Measurements from ENCODE around the gene C19orf25.

C19orf25 gene

DNA sequence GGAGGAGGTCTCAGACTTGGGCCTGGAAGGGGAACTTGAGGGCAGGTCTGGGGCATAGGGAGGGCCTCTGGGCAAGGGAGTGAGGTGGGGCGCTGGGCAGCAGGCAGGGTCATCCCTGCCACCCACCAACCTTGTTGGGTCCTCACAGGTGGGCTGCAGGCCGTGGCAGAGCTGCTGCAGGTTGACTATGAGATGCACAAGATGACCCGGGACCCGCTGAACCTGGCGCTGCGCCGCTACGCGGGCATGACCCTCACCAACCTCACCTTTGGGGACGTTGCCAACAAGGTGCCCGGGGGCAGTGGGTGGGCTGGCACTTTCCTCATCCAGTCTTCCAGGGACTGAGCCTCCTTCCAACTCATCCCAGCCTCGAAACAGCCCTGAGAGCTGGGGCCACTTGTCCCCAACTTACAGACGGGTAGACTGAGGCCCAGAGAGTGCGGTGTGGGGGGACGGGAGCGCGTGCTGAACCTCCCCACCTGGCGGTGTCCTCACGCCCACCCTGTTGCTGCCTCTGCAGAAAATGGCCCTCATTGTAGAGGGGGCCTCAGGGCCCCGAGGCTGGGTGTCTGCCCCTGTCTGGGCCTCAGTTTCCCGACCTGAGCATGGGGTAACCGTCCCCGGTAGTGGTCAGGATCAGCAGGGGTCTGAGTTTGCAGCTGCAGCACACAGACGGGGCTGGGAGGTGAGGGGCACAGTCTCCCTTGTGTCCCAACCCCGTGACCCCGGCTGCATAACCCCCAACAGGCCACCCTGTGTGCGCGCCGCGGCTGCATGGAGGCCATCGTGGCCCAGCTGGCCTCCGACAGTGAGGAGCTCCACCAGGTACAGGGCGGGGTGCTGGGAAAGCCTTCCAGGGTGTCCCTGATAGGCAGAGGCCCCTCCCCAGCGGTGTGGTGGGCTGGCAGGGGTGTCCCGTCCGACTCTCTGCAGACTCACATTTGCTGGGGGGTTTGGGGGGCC is 18.7 kb downstream of the C19orf25 start:
- no peak for DNase-seq

DNA sequence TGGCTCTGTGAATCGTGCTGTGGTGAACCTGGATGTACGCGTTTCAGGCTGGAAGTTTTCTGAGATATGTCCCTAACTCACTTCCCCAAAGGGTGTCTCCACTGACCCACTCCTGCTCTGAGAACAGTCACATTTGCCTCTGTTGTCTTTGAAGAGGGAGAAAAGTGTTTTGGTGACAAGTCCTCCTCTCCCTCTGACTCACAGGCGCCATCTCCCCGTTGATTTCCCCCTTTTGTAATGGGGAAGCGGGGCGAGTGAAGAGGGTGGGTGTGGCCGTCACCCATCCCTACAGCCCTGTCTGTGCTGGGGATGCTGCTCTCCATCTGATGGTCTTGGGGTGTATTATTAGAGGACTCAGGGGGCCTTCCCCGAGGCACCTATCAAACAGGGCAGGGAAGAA is 19.5 kb downstream of the C19orf25 start:
- peak in 1 of 2 donors; percentile 27 for DNase-seq

DNA sequence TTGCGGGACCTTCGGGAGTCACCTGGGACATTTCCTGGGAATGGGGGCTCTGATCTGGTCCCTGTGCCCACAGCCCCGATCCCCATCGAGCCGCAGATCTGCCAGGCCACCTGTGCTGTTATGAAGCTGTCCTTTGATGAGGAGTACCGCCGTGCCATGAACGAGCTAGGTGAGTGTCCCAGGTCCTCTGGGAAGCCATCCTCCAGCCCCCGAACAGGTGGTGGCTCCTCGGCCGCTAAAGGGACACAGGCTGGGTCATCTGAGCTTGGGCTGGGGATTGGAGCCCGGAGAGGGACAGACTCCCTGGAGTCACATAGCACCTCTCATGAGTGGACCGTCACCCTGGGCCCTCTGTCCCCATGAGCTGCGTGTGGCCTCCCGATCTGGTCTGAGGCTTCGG is 21.1 kb downstream of the C19orf25 start:
- no peak for DNase-seq

DNA sequence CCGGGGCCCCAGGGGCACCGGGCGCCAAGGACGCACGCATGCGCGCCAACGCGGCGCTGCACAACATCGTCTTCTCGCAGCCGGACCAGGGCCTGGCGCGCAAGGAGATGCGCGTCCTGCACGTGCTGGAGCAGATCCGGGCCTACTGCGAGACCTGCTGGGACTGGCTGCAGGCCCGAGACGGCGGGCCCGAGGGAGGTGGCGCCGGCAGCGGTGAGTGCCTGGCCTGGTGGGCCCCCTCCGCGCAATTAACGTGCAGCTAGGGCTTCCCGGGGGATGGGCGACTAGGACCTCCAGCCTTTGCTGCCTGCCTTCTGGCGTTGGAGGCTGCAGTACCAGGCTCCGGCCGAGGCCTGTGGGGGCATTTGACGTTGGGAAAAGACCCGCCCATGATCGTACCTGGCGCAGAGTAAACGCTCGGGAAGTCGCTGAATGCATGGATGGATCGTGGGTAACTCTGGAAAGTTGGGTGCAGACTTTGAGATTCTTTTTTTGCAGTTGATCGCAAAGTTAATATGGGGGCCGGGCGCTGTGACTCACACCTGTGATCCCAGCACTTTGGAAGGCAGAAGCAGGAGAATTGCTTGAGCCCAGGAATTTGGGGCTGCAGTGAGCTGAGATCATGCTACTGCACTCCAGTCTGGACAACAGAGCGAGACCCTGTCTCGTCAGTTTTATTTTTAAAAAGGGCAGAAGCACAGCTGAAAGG is 21.8 kb downstream of the C19orf25 start:
- no peak for DNase-seq

DNA sequence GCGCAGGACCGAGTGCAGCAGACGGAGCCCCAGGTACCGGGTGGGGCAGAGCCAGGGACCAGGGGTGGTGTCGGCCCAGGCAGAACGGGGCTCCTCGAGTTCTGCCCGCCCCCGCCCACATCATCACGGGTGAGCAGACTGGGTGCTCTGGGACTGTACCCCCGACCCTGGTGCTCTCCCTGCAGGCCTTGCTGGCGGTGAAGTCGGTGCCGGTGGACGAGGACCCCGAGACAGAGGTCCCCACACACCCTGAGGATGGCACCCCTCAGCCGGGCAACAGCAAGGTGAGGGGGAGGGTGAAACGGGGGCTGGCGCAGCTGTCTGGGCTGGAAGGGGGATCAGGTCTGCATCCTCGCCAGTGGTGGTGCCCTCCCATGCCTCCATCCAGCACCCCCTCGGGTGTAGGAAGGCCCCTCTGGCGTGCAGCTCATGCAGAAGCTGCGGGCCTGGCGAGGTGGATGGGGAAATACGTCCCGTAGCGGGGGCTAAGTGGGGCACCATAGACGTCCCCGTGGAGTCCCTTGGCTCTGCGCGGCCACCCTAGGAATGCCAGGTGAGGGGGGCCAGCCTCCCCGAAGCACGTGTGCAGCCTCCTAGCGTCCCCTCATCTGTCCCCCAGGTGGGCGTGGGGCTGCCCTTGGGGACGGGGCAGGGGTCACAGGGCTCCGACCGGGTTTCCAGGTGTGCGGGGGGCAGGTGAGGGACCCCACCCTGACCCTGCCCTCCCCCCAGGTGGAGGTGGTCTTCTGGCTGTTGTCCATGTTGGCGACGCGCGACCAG is 22.7 kb downstream of the C19orf25 start:
- DNase-seq, result no peak

DNA sequence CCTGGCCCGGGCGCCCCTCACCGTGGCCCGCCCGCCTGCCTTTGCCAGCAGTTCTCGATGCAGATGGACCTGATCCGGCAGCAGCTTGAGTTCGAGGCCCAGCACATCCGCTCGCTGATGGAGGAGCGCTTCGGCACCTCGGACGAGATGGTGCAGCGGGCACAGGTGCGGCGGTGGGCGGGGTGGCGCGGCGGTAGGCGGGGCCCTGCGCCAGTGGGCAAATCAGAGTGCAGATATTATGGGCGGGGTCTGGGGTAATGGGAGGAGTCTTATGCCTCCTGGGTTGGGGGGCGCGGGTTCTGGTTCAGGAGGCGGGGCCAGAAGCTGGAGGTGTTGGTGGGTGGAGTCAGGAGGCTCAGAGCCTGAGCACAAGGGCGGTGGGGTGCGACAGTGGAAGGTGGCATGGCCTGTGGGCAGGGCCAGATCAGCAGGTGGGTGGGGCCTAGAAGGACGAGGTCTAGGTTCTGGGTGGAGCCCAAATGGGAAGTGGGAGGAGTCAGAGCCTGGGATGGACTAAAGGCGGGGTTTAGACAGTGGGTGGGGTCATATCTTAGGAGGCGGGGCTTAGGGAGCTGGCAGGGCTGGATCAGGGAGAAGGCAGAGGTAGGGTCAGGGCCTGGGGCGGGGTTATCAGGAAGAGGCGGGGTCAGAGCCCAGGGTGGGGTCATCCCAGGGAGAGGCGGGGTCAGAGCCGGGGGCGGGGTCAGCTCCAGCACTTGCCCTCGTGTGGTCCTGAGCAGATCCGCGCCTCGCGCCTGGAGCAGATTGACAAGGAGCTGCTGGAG is 23.5 kb downstream of the C19orf25 start:
- peak; percentile 69 to 70 for DNase-seq

DNA sequence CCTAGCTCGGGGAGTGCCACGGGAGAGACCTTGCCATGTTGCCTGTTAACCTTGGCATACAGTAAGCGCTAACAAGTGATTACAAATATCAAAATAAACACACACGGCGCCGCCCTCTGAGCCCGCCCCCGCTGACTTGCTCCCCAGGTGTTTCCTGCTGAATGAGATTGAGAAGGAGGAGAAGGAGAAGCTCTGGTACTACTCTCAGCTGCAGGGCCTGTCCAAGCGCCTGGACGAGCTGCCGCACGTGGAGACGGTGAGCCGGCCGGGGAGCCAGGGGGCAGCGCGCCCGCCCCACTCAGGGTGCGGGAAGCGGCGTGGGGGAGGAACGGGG is 24.0 kb downstream of the C19orf25 start:
- DNase-seq, result no peak

DNA sequence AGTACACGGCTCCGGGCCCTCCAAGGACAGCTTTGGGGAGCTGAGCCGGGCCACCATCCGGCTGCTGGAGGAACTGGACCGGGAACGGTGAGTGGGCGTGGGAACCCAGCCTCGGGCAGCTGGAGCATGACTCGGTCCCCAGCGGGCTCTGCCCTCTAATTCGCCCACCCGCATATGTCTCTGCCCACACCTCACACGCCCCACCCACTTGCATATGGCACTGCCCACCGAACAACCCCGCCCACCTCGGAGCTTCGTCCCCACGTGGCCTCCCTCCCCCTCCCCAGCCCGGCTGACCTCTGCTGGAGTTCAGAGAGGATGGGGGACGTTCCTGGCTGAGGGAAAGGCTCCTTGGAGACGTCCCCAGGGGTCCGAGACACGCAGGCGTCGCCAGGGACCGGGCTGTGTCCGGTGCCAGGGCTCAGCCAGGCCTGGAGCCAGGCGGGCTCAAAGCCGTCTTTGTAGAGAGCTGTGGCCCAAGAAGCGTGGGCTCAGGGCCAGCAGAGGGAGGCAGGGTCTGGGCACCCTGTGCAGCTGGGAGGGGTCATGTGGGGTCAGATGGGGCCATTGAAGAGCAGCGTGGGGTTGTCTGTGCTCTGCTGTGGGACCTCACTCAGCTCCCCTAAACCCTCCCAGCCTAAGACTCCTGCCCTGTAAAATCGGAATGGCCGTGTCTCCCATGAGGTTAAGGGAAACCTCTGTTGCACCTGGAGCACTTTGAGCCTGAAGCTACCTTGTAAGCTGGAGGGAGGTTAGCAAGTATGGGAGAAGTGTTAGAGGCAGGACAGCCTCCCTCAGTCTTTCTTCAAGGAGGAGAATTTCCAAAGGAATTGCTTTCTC is 25.3 kb downstream of the C19orf25 start:
- DNase-seq, result no peak

DNA sequence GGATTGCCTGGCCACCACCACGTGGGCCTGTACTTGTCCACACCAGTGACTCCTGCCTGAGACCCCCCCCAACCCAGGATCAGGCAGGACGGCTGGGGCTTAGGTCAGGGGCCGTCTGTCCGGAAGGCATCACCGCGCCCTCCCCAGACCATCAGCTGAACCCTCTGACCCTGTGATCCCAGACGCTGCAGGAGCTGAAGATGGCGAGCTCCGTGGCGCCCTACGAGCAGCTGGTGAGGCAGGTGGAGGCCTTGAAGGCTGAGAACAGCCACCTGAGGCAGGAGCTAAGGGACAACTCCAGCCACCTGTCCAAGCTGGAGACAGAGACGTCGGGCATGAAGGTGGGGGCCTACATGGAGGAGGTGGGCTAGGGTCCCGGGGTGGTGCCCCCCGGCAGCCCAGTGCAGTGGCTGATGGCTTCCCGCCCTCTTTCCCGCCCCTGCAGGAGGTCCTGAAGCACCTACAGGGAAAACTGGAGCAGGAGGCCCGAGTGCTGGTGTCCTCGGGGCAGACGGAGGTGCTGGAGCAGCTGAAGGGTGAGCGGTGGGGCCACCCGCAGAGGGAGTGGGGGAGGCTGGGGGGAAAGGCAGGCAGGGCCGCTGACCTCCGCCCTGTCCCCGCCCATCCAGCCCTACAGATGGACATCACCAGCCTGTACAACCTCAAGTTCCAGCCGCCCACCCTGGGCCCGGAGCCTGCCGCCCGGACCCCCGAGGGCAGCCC is 26.1 kb downstream of the C19orf25 start:
- no peak for DNase-seq

DNA sequence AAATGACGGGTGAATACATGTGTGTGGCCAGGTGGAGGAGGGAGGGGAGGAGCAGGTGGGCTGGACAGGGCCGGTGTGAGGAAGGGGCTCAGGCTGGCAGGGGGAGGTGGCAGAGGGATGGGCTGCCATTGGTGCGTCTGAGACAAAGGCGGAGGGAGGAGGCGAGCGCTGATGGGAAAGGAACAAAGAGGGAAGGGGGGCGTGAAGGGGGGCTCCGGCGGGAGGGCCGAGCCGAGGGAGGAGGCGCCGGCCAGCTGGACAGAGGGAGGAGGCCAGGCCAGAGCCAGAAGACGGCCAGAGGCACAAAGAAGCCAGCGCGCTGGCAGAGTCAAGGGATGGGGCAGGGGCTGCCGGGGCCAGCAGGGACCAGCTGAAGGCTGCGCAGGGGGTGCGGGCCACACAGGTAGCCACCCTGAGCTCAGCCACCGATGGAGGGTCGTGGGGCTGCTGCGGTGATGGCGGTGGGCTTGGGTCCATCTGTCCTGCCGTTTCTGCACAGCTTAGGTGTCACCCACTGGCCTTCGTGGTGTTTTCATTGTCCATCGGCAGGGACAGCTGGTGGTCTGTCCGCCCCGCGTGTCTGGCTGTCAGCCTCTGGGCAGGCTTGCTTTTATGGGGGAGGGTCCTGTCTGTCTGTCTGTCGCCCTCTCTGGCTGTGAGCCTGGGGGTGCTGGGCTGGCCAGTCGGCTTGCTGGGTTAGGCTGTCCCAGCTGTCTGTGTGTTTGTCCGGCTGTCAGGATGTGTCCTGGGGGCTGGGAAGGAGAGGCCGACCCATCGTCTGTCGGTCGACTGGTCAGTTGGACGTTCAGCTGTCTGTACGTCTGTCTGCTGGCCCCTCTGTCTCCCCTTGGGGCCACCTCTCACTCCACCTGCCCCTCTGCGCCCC is 26.9 kb downstream of the C19orf25 start:
- no peak for DNase-seq

DNA sequence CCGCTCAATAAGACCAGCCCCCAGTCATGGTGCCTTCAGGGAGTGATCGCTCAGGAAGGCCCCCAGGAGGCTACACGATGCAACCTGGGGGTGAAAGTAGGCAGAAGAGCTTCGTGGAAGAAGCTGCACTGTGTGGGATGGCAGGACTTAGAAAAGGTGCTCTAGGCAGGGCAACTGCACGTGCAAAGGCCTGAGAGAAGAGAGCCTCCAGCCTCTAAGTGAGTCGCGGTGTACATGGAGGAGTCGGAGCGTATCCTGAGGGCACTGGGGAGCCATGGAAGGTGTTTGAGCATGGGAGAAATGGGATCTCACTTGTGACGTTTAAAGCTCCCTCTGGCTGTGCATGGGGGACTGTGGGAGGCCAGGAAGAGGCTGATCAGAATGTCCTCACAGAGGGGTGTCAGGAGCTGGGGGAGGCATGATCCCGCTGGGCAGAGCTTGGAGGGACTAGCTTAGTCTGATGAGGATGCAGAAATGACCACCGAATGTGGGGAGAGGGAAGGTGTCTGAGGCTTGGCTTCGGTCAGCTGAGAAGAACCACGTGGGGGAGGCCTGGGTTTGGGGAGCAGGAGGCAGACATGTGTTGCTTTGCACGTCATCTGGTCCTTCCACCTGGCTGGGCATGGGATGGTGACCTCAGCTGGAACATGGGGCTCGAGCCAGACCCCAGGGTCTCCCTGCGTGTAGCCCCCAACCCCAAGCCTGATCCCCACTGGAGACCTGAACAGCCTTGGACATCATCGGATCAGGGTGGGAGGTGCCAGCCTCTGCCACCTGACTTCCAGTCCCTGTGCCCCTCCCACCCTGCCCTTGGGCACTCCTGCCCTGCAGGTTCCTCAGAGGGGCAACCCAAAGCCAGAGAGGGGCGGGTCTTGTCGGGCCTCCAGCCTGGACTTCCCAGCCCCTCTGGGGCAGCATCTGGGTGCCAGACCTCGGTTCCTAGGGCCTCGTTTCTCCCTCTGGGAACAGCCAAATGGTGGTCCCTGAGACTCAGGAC is 28.0 kb downstream of the C19orf25 start:
- no peak for DNase-seq

DNA sequence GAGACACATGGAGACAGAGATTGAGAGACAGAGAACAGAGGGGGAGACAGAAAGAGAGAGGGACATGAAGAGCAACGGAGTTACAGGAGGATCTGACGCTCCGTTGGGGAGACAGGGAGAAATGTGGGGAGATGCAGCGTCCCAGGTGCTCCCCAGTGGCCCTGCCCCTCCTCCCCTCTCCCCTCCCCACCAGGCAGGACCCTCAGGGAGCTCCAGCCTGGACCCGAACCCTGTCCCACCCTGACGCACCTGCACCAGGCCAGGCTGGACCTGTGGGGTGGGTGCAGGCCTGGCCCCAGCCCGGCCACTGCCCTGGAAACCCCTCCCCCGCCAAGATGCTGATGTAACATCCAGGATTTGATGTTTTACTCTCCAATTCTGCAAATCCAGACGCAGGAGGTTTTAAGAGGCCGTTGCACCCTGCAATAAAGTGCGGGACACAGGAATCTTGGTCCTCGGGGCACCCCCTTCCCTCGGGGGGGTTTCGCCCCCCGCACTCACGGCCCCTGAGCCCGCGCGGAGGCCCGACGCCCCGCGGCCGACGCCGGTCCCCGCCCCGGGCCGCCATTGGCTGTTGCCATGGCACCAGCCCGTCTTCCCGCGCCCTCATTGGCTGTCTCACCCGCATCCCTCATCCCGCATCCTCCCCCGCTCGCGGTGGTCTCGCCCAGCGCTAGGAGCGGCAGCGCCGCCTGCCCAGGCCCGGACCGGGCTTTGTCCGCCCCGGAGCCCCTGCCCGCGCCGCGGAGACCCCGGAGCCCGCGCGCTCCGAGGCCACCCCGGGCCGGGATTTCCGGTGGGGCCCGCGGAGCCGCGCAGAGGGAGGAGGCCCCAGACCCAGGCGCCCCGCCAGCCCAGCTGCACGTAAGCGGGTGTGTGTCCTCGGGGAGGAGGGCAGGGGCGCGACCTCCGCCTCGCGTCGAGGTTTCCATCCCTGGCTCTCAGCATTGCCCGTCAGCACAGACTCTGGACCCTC is 29.3 kb downstream of the C19orf25 start, which contains the start of gene APC2:
Gene APC2 (plus strand): TSS at position 655 of the 976 bp plus-strand sequence. CDS start 2,881 bp downstream, outside the sequence.
- peak; percentile 36 to 40 for DNase-seq

DNA sequence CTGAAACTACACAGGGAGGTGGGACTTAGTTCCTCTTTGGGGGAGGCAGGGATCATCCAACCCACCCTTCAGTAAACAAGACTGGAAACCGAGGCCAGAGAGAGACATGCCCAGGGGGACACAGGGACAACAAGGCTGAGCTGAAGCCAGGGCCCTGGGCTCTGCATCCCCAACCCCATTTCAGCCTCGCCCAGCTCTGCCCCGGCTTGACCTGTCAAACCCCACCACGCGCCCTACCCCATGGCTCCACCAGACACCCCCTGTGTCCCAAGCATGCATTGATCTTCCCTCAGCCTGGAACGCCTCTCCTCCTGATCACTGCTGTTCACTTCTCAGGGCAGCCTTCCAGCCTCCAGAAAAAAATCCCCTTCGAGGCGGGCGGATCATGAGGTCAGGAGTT is 31.1 kb downstream of the C19orf25 start:
- DNase-seq, result no peak

DNA sequence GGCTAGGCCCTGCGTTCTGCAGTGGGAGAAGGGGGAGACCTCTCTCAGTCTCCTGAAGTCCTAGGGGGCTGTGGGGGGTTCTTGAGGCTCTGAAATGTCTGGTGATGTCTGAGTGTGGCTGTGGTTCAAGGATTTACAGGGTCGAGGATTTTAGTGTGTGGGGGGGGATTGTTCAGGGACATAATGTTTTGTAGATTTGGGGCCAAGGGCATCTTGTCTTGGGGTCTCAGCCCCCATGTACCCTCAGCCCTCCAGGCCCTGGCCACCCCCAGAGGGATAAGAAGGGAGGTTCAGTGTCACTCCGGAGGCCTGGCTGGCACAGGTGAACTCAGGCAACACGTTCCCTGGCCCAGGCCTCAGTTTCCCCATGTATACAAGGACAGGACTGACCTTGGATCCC is 31.5 kb downstream of the C19orf25 start:
- no peak for DNase-seq

DNA sequence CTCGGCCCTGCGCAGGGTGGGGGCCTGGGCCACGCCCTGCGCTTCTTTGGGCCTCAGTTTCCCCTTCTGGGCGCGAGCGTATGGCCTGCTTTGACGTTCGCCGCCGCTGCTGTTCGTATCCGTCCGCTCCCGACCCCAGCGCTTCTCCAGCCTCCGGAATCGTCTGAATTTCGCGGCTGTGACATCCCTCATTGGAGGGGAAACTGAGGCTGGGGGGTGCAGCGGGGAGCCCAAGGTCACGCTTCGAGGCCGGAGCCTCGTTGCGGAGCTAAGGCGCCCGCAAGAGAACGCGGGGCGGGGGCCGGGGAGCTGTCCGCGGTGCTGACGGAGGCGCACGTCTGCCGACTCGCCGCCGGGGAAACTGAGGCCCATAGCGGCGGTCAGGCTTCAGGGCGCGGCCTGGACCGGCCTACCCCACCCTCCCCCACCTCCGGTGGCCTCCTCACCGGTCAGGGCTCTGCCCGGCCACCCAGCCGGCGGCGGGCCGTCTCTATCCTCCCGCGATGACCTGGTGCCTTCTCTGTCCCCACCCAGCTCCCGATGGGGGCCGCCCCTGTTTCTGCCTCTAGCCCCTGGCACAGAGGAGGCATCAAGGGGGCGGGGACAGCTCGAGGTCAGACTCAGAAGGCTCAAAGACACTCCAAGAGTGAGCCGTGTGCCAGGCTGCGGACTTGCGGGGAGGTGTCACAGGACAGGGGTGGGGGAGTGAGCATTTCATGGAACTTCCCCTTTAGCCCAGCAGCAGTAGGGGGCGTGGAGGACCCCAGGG is 32.1 kb downstream of the C19orf25 start:
- DNase-seq, result peak in 1 of 2 donors; percentile 26

All from CD4-positive, alpha-beta T cell treated with Interleukin-4 for 1 hour (primary cell).